Adrenal gland (tissue), 12 donors: Measurements from ENCODE around the gene FST. TPM values are rescaled to one million over a fixed set of nuclear protein-coding genes. Genes with fewer than 3 reads are reported as not detected.

Source experiments
- DNase-seq, 7 donors: peaks; one replicate each; pipeline ENCODE4 v3.0.0-alpha.2; 2019 to 2020
- H3K27ac ChIP-seq, 5 donors: fragments of 200-600 bp; sonication (generic) in 4 of 5; 1 replicate in 3 of 5; 2 replicates in 2 of 5; pipeline versions ENCODE4 v1.5.1 to v1.8.0; 2016 to 2020; ENCODE audit warnings: mild to moderate bottlenecking in 1 of 5
- H3K27me3 ChIP-seq: fragments of 200-600 bp; 2 replicates; pipeline ENCODE4 v1.8.0; 2021
- H3K36me3 ChIP-seq, 2 donors: fragments of 200-600 bp; replicated peaks in 1 of 2; 1 replicate in 1 of 2; 2 replicates in 1 of 2; pipeline versions ENCODE4 v1.5.1 to v1.8.0; 2018 to 2022
- H3K4me1 ChIP-seq, 2 donors: fragments of 200-600 bp; replicated peaks in 1 of 2; 1 replicate in 1 of 2; 2 replicates in 1 of 2; pipeline versions ENCODE4 v1.5.1 to v1.8.0; 2018 to 2021
- H3K4me3 ChIP-seq, 4 donors: fragments of 200-600 bp; sonication (generic) in 3 of 4; one replicate each; pipeline ENCODE4 v1.5.1; 2016 to 2018
- H3K9me3 ChIP-seq, 3 donors: fragments of 200-600 bp; sonication (generic) in 1 of 3; replicated peaks in 1 of 3; 1 replicate in 2 of 3; 2 replicates in 1 of 3; pipeline versions ENCODE4 v1.5.1 to v1.8.0; 2016 to 2021
- CTCF ChIP-seq, 6 experiments: fragments of 450-650 bp in 4 of 6; fragments of 200-600 bp in 2 of 6; sonication (generic) in 1 of 6; IDR thresholded peaks; 1 replicate in 5 of 6; 2 replicates in 1 of 6; pipeline versions ENCODE4 v1.5.1 to v1.8.0; 2016 to 2021; ENCODE audit warnings: antibody characterized with exemption in 6 of 6, mild to moderate bottlenecking in 2 of 6, moderate library complexity in 1 of 6
- POLR2A ChIP-seq, 2 donors: fragments of 450-650 bp; IDR thresholded peaks; one replicate each; pipeline ENCODE4 v1.6.1; 2017; ENCODE audit warnings: antibody characterized with exemption in 2 of 2, mild to moderate bottlenecking in 2 of 2, moderate library complexity in 1 of 2
- WGBS, 4 donors: extraction: QIAGEN DNeasy Blood & Tissue Kit in 2 of 4; methylation state at CpG; one replicate each; pipeline versions ENCODE4 v1.1.5 to v1.1.7; 2013 to 2017; 5-methylcytosine and 5-hydroxymethylcytosine counted together
- intact Hi-C, 2 donors: fragments of 100-400 bp; cut with DNase I; formaldehyde crosslinking; loops; one replicate each; pipeline versions ENCODE4 v1.14.1 to v1.15.0; 2022 to 2023
- polyA plus RNA-seq, 3 donors: library from polyadenylated mRNA; stranded (reverse); fragments of 200-250 nt in 2 of 3; fragments of 350-450 nt in 1 of 3; fragmentation: Illumina TruSeq in 1 of 3; extraction: RNeasy Lipid Tissue Mini Kit (QIAGEN cat#74804) in 1 of 3; gene quantifications; one replicate each; pipeline ENCODE4 v1.2.3, GENCODE V29; 2013 to 2014
- total RNA-seq, 9 donors: library from RNA; depleted of rRNA in 4 of 9; stranded (reverse); fragments of >200 nt in 4 of 9; fragments of 120-200 nt in 1 of 9; fragmentation: NEBNext Ultra II Directional in 1 of 9; extraction: Animal tissue kit (Norgen Biotek cat#: 25700) in 1 of 9; gene quantifications; one replicate each; pipeline versions ENCODE4 v1.1.0 to v1.2.4, GENCODE V29; 2013 to 2023
- donor health status: healthy with polysubstance abuse.
- donor health status: Bipolar disorder and iron deficiency.
- donor health status: DM: yes; HTN: yes; CAD: no.
- donor health status: DM: no; HTN: no; CAD: no.
- donor health status: DM: no; HTN: no; CAD: no.
- donor health status: DM: yes; HTN: yes; CAD: no.

The FST gene
- total and polyA plus RNA-seq, 12 donors = 1.5 to 14.2 (median 3.3) TPM

- DNase-seq = no peak
- WGBS, 4 donors = 56 to 70% (median 63%) methylated on average over 3 of the region's 3 CpGs
Observed at GRCh38 chr5:53464722-53465121, 15.7 kb upstream of the FST start.

GRCh38 chr5:53469946-53470687 lies 10.3 kb upstream of the FST start:
- TF ChIP-seq POLR2A (IDR thresholded peaks at IDR 0.05) (no peak), CTCF (IDR thresholded peaks at IDR 0.05) (no peak)
- no peak overlapping the region for H3K27ac ChIP-seq
- H3K4me1 ChIP-seq = no peaks in the 10 kb centered on the region
- no peak for DNase-seq
- intact Hi-C loops = no loop called here
- no peaks in the 10 kb centered on the region for H3K27me3 ChIP-seq
- no peaks in the 10 kb centered on the region for H3K36me3 ChIP-seq
- H3K9me3 ChIP-seq = no peaks in the 10 kb centered on the region
- H3K4me3 ChIP-seq = no peak overlapping the region
- WGBS, 4 donors = 67 to 79% (median 72%) methylated on average over 2 of the region's 2 CpGs

More at GRCh38 chr5:53464722-53465121, 15.7 kb upstream of the FST start:
- H3K27me3 ChIP-seq = peaks cover 11% of the 10 kb centered on the region
- no peak overlapping the region for H3K4me3 ChIP-seq
- H3K4me1 ChIP-seq = no peaks in the 10 kb centered on the region
- H3K36me3 ChIP-seq = no peaks in the 10 kb centered on the region
- intact Hi-C loops = no loop called here
- no peaks in the 10 kb centered on the region for H3K9me3 ChIP-seq
- H3K27ac ChIP-seq = no peak overlapping the region
- TF ChIP-seq POLR2A (IDR thresholded peaks at IDR 0.05) (no peak), CTCF (IDR thresholded peaks at IDR 0.05) (no peak)

GRCh38 chr5:53472279-53472678 lies 8.2 kb upstream of the FST start:
- DNase-seq = no peak
- Histone ChIP-seq H3K36me3 (no peaks in the 10 kb centered on the region), H3K4me3 (no peak overlapping the region), H3K9me3 (no peaks in the 10 kb centered on the region), H3K27me3 (no peaks in the 10 kb centered on the region), H3K27ac (no peak overlapping the region), H3K4me1 (no peaks in the 10 kb centered on the region)
- WGBS, 4 donors = 76 to 82% (median 81%) methylated on average over 1 of the region's 1 CpG
- no peak for TF ChIP-seq CTCF (IDR thresholded peaks at IDR 0.05)
- no peak for TF ChIP-seq POLR2A (IDR thresholded peaks at IDR 0.05)
- intact Hi-C loops = no loop called here

- no peak overlapping the region for H3K27ac ChIP-seq
- no peaks in the 10 kb centered on the region for H3K4me1 ChIP-seq
- no peak for DNase-seq
- no peaks in the 10 kb centered on the region for H3K27me3 ChIP-seq
- 68 to 78% (median 71%) methylated on average over 4 of the region's 4 CpGs for WGBS, 4 donors
- H3K4me3 ChIP-seq = no peak overlapping the region
- TF ChIP-seq POLR2A (IDR thresholded peaks at IDR 0.05) = no peak
- no peak for TF ChIP-seq CTCF (IDR thresholded peaks at IDR 0.05)
- intact Hi-C loops = no loop called here
- H3K36me3 ChIP-seq = no peaks in the 10 kb centered on the region
- H3K9me3 ChIP-seq = no peaks in the 10 kb centered on the region
Observed at GRCh38 chr5:53472720-53473510, 7.5 kb upstream of the FST start.
